HG02840 (cell line): ENCODE data around the gene TRAF7.
"Not testable (repeated sequence)": the region's sequence is repeated elsewhere in the genome, so short reads cannot be mapped to it uniquely, and the experiment has no call there.

Source experiments
- ATAC-seq: cut with Tn5 transposase; IDR thresholded peaks from one replicate; pipeline ENCODE4 v1.9.1; 2021; ENCODE audit warnings: mild to moderate bottlenecking, moderate library complexity, moderate number of reproducible peaks; ENCODE audit not compliant: unreplicated experiment, low FRiP score

The TRAF7 gene

GRCh38 chr16:2155091-2155950, at the start of gene TRAF7:
TSS of gene TRAF7 (plus strand) at chr16:2155782. CDS start at chr16:2163921, 8,139 bp downstream.
- ATAC-seq: peak; percentile 89

- not testable (repeated sequence) for ATAC-seq
Measured at GRCh38 chr16:2106211-2106610, 49.4 kb upstream of the TRAF7 start.

GRCh38 chr16:2107121-2107790, 48.3 kb upstream of the TRAF7 start:
- ATAC-seq: not testable (repeated sequence)

GRCh38 chr16:2107791-2108125, 47.8 kb upstream of the TRAF7 start:
- ATAC-seq: not testable (repeated sequence)

GRCh38 chr16:2108446-2109270, 46.9 kb upstream of the TRAF7 start:
- ATAC-seq: not testable (repeated sequence)

GRCh38 chr16:2109271-2109580, 46.4 kb upstream of the TRAF7 start:
- not testable (repeated sequence) for ATAC-seq

GRCh38 chr16:2109872-2110271, 45.7 kb upstream of the TRAF7 start:
- ATAC-seq: not testable (repeated sequence)

GRCh38 chr16:2110332-2111008, 45.1 kb upstream of the TRAF7 start:
- ATAC-seq: not testable (repeated sequence)

GRCh38 chr16:2111009-2111353, 44.6 kb upstream of the TRAF7 start:
- ATAC-seq: not testable (repeated sequence)

GRCh38 chr16:2111412-2112335, 43.9 kb upstream of the TRAF7 start:
- ATAC-seq: not testable (repeated sequence)

- not testable (repeated sequence) for ATAC-seq
Measured at GRCh38 chr16:2112539-2113106, 43.0 kb upstream of the TRAF7 start.

GRCh38 chr16:2114225-2114624, 41.4 kb upstream of the TRAF7 start:
- ATAC-seq: not testable (repeated sequence)

- ATAC-seq: not testable (repeated sequence)
Measured at GRCh38 chr16:2114885-2115590, 40.5 kb upstream of the TRAF7 start.

- no peak for ATAC-seq
Measured at GRCh38 chr16:2115591-2115973, 40.0 kb upstream of the TRAF7 start.

- ATAC-seq: not testable (repeated sequence)
Measured at GRCh38 chr16:2116428-2116827, 39.2 kb upstream of the TRAF7 start.

GRCh38 chr16:2117341-2117740, 38.2 kb upstream of the TRAF7 start:
- not testable (repeated sequence) for ATAC-seq

- not testable (repeated sequence) for ATAC-seq
Measured at GRCh38 chr16:2117960-2118722, 37.4 kb upstream of the TRAF7 start.

- not testable (repeated sequence) for ATAC-seq
Measured at GRCh38 chr16:2121325-2121724, 34.3 kb upstream of the TRAF7 start.
